Fibroblast of villous mesenchyme (primary cell): ENCODE results near the gene ASAP2. TPM values are rescaled to one million over a fixed set of nuclear protein-coding genes. Genes with fewer than 3 reads are reported as not detected.

Source experiments
- DNase-seq: peaks from one replicate; pipeline ENCODE4 v3.0.0-alpha.2; 2010; ENCODE audit warnings: low read depth
- H3K4me3 ChIP-seq: 2 replicates; pipeline ENCODE4 v1.5.1; 2011; ENCODE audit warnings: low read depth, mild to moderate bottlenecking, low read length
- total RNA-seq: library from RNA; depleted of rRNA; stranded (reverse); fragments of >200 nt; gene quantifications from 2 replicates; pipeline ENCODE4 v1.2.3, GENCODE V29; 2012
- TF ChIP-seq, protein P1 (sequence below): IDR thresholded peaks from 2 replicates; pipeline ENCODE4 v1.5.1; 2012; ENCODE audit warnings: low read depth, mild to moderate bottlenecking, low read length; ENCODE audit not compliant: insufficient read depth

The ASAP2 gene
- total RNA-seq, 1 donor = 66.5 TPM

DNA sequence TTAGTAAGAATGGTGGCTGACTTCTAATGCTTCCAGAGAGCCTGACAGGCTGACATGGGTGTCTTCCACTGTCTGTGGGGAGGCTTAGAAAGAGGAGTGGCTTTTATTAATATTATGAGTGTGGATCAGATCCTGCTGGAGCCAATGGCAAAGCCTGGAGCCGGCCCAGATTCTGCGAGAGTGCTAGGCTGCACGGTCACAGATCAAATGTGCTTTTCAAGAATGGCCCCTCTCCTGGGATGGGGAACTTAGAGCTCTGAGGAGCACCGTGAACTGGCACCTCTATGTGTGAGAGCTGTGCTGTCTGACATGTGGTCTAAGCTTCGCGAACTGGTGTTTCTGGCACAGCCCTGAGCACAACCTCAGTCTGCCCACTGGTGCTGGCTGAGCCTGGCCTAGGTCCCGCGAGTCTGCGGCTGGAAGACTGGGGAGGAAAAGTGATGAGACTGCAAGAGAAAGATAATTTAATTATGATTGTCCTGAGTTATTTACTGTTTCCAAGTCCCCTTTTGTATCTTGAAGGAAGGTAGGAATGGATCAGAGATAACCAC is 70.4 kb downstream of the ASAP2 start:
- no peak for DNase-seq
- TF ChIP-seq, protein P1, sequence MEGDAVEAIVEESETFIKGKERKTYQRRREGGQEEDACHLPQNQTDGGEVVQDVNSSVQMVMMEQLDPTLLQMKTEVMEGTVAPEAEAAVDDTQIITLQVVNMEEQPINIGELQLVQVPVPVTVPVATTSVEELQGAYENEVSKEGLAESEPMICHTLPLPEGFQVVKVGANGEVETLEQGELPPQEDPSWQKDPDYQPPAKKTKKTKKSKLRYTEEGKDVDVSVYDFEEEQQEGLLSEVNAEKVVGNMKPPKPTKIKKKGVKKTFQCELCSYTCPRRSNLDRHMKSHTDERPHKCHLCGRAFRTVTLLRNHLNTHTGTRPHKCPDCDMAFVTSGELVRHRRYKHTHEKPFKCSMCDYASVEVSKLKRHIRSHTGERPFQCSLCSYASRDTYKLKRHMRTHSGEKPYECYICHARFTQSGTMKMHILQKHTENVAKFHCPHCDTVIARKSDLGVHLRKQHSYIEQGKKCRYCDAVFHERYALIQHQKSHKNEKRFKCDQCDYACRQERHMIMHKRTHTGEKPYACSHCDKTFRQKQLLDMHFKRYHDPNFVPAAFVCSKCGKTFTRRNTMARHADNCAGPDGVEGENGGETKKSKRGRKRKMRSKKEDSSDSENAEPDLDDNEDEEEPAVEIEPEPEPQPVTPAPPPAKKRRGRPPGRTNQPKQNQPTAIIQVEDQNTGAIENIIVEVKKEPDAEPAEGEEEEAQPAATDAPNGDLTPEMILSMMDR = no peak

DNA sequence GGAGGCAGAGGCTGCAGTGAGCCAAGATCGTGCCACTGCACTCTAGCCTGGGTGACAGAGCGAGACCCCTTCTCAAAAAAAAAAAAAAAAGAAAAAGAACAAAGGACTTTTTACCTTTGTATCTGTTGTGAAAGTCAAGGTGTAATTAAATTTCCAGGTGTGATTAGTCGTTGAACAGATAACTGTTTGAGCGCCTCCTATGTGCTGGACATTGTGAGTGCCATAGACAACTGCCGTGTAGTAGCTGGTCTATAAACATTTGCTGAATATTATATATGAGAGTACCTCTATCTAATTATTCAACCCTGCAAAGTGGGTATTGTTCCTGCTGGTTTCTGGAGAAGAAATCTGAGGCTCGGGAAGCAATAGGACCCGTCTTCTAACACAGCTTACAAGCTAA is 71.8 kb downstream of the ASAP2 start:
- no peak for DNase-seq
- TF ChIP-seq, protein P1 = no peak
- no peak overlapping the region for H3K4me3 ChIP-seq

More for the DNA sequence above, 70.4 kb downstream of the ASAP2 start:
- H3K4me3 ChIP-seq = no peak overlapping the region

DNA sequence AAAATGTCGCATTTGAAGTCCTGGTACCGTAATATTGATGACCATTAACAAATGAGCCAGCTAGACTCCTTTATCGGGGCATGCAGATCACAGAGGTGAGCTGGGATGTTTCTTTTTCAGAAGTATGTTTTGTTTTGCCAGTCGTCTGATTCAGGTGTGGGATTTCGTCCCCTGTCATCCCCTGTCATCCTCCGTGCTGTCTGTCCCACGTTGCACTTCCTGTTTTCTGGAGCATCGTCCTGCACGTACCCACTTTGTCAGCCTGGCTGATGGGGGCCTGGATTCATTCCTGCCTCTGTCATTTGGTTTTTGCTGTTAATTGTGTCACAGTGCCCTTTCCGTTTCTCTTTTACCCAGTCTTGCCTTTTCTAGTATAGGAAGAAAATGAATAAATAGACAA is 72.8 kb downstream of the ASAP2 start:
- DNase-seq = no peak
- H3K4me3 ChIP-seq = no peak overlapping the region
- TF ChIP-seq, protein P1 = no peak

DNA sequence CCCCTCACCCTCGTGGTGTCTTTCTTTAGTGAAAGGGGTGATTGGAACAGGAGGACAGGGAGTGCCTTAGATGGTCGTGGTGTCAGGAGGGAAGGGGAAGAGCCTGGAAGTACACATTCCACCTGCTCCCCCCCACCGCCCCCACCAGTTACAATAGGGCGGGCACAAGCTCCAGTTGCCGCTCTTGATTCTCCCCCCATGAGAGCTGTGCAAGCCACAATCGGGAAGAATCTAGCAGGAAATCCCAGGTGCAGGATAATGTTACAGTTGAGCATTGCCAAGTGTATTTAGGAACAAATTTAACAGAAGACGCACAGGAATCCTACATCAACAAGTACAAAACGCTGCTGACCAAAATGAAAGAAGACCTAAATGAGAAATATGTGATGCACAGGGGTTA is 73.6 kb downstream of the ASAP2 start:
- no peak overlapping the region for H3K4me3 ChIP-seq
- no peak for DNase-seq
- TF ChIP-seq, protein P1 = no peak

DNA sequence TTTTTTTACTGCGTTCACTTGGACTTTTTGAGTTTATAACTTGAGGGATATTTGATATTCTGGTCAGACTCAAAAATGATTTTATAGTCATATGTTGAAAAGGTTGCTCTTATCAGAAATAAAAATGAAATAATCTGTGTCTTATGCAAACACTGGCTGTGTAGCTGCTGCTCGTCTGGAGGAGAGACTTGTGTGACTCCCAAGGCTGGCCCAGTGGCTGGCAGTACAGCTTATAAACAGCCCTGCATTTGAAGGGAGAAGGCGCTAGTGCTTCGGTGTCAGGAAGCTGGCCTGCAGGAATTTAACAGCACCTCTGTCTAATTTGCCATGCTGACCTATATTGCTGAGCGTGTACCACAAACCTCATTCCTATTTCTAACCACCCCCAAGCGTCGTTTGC is 74.5 kb downstream of the ASAP2 start:
- H3K4me3 ChIP-seq = no peak overlapping the region
- TF ChIP-seq, protein P1 = no peak
- DNase-seq = no peak

DNA sequence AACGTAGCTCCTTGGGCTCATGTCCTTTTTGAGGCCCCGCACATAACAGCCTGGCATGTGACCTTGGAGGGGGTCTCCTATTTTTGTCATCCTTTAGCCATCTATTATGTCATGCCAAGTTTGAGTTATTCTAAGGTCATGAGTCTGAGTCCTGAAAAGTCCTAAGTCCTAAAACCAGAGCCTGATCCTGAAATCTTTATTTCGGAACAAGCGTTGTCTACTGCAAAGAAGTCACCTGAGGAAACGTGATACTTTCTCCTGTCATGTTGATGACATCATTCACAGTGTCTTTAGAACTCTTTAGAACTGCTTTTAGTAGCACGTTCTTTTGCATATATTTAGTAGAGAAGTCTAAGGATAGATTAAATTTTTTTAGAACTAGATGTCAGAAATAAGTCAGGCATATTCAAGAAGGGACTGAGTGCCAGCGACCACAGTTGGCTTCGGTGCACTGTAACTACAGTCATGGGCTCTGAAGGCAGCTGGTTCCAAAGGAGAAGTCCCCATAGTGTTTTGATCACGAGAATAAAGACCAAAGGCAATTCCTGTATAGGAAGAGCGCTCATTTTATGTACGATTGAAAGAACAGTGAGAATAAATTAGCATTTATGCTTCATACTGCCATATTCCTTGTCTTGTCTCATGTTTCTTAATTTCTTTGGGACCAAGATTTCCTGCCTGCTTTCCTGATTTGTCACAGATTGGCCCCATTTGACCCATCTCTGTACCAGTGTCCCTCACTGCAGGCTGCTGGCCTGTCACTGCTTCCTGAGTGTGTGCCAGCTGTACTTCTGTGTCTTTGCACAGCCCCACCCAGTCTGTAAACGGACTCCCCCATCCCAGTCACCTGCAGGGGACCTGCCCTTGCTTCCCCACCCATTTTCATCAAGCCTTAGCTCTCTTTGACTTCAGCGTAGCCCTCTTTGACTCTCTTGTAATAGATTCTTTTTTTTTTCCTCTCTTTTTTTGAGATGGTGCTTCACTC is 75.8 kb downstream of the ASAP2 start:
- TF ChIP-seq, protein P1 = no peak
- no peak overlapping the region for H3K4me3 ChIP-seq
- DNase-seq = no peak
